GM12878 (cell line): ENCODE data around the gene CAVIN1.

Experiments
- EZH2 ChIP-seq: IDR thresholded peaks from 2 replicates; pipeline ENCODE4 v1.6.1; 2012; ENCODE audit warnings: low read depth, mild to moderate bottlenecking, control low read depth, inconsistent platforms, low read length, borderline replicate concordance; ENCODE audit not compliant: control insufficient read depth
- JUND ChIP-seq: IDR thresholded peaks from 2 replicates; pipeline ENCODE4 v1.6.1; 2012; ENCODE audit warnings: low read depth, mild to moderate bottlenecking, low read length, improper control_type of control experiment, moderate library complexity
- NR2F1 ChIP-seq: fragments of 450-650 bp; conservative IDR thresholded peaks from 2 replicates; pipeline ENCODE4 v1.6.1; 2017; ENCODE audit warnings: mild to moderate bottlenecking
- POLR2A ChIP-seq: IDR thresholded peaks from 2 replicates; pipeline ENCODE4 v1.6.1; 2011; ENCODE audit warnings: low read depth, mild to moderate bottlenecking, low read length
- POLR2AphosphoS5 ChIP-seq: IDR thresholded peaks from 2 replicates; pipeline ENCODE4 v1.6.1; 2011; ENCODE audit warnings: mild to moderate bottlenecking, low read length, inconsistent platforms
- RAD21 ChIP-seq: IDR thresholded peaks from 2 replicates; pipeline ENCODE4 v1.6.1; 2011; ENCODE audit warnings: mild to moderate bottlenecking, low read depth, low read length, moderate library complexity; ENCODE audit not compliant: insufficient read depth
- RBBP5 ChIP-seq: fragments of 200-600 bp; sonication (generic); conservative IDR thresholded peaks from 2 replicates; pipeline ENCODE4 v1.6.1; 2016
- SKIL ChIP-seq: fragments of 450-650 bp; IDR thresholded peaks from 2 replicates; pipeline ENCODE4 v1.6.1; 2017; ENCODE audit warnings: mild to moderate bottlenecking, low read depth, inconsistent platforms; ENCODE audit not compliant: poor library complexity, severe bottlenecking
- SUZ12 ChIP-seq: fragments of 200-600 bp; sonication (generic); IDR thresholded peaks from one replicate; pipeline ENCODE4 v1.6.1; 2018; ENCODE audit warnings: antibody characterized with exemption, mild to moderate bottlenecking; ENCODE audit not compliant: unreplicated experiment
- TCF12 ChIP-seq: IDR thresholded peaks from 2 replicates; pipeline ENCODE4 v1.6.1; 2011; ENCODE audit warnings: low read depth, mild to moderate bottlenecking, low read length
- TCF7 ChIP-seq: IDR thresholded peaks from 2 replicates; pipeline ENCODE4 v1.6.1; 2014; ENCODE audit warnings: antibody characterized with exemption, borderline replicate concordance
- ZNF274 ChIP-seq: IDR thresholded peaks from one replicate; pipeline ENCODE4 v1.8.0; 2011; ENCODE audit not compliant: insufficient read length, insufficient read depth
- TF ChIP-seq, protein P1 (sequence below): fragments of 450-650 bp; formaldehyde crosslinking; IDR thresholded peaks from 2 replicates; pipeline ENCODE4 v1.4.0; 2020; ENCODE audit warnings: mild to moderate bottlenecking, moderate library complexity
- TF ChIP-seq, protein P2 (sequence below), 3 experiments: IDR thresholded peaks in 2 of 3; conservative IDR thresholded peaks in 1 of 3; 2 replicates each; pipeline ENCODE4 v1.5.1; 2011; ENCODE audit warnings: low read depth in 3 of 3, low read length in 3 of 3, mild to moderate bottlenecking in 3 of 3, control low read depth in 2 of 3, moderate library complexity in 2 of 3, inconsistent platforms in 1 of 3, mixed read lengths in 1 of 3; ENCODE audit not compliant: control insufficient read depth in 2 of 3, insufficient read depth in 1 of 3; ENCODE audit errors: extremely low read depth in 1 of 3

GRCh38 chr17:42467889-42468288 is 44.8 kb upstream of the CAVIN1 start:
- no peak for TF ChIP-seq NR2F1
- no peak for TF ChIP-seq POLR2AphosphoS5
- no peak for TF ChIP-seq POLR2A
- TF ChIP-seq SKIL = no peak
- TF ChIP-seq TCF7 = no peak
- TF ChIP-seq TCF12 = no peak
- TF ChIP-seq, protein P1, sequence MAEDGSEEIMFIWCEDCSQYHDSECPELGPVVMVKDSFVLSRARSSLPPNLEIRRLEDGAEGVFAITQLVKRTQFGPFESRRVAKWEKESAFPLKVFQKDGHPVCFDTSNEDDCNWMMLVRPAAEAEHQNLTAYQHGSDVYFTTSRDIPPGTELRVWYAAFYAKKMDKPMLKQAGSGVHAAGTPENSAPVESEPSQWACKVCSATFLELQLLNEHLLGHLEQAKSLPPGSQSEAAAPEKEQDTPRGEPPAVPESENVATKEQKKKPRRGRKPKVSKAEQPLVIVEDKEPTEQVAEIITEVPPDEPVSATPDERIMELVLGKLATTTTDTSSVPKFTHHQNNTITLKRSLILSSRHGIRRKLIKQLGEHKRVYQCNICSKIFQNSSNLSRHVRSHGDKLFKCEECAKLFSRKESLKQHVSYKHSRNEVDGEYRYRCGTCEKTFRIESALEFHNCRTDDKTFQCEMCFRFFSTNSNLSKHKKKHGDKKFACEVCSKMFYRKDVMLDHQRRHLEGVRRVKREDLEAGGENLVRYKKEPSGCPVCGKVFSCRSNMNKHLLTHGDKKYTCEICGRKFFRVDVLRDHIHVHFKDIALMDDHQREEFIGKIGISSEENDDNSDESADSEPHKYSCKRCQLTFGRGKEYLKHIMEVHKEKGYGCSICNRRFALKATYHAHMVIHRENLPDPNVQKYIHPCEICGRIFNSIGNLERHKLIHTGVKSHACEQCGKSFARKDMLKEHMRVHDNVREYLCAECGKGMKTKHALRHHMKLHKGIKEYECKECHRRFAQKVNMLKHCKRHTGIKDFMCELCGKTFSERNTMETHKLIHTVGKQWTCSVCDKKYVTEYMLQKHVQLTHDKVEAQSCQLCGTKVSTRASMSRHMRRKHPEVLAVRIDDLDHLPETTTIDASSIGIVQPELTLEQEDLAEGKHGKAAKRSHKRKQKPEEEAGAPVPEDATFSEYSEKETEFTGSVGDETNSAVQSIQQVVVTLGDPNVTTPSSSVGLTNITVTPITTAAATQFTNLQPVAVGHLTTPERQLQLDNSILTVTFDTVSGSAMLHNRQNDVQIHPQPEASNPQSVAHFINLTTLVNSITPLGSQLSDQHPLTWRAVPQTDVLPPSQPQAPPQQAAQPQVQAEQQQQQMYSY = no peak
- no peak for TF ChIP-seq RAD21
- TF ChIP-seq SUZ12 = no peak
- TF ChIP-seq ZNF274 = no peak
- no peak for TF ChIP-seq RBBP5
- no peak for TF ChIP-seq JUND
- TF ChIP-seq, protein P2, sequence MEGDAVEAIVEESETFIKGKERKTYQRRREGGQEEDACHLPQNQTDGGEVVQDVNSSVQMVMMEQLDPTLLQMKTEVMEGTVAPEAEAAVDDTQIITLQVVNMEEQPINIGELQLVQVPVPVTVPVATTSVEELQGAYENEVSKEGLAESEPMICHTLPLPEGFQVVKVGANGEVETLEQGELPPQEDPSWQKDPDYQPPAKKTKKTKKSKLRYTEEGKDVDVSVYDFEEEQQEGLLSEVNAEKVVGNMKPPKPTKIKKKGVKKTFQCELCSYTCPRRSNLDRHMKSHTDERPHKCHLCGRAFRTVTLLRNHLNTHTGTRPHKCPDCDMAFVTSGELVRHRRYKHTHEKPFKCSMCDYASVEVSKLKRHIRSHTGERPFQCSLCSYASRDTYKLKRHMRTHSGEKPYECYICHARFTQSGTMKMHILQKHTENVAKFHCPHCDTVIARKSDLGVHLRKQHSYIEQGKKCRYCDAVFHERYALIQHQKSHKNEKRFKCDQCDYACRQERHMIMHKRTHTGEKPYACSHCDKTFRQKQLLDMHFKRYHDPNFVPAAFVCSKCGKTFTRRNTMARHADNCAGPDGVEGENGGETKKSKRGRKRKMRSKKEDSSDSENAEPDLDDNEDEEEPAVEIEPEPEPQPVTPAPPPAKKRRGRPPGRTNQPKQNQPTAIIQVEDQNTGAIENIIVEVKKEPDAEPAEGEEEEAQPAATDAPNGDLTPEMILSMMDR (IDR thresholded peaks at IDR 0.05 in 2 of 3, conservative IDR thresholded peaks at IDR 0.05 in 1 of 3; ENCODE audit: control insufficient read depth in 2 of 3, extremely low read depth in 1 of 3, insufficient read depth in 1 of 3, low read depth in 3 of 3, low read length in 3 of 3) = no peak
- no peak for TF ChIP-seq EZH2
